SK-N-SH (cell line): ENCODE results near the gene INS. TPM values are rescaled to one million over a fixed set of nuclear protein-coding genes. Genes with fewer than 3 reads are reported as not detected.

Source experiments
- CTCF ChIA-PET: fragments of 300-600, 350-600 bp; formaldehyde crosslinking; extraction: SDS; loops from one replicate; lab custom pipeline; 2021; lab: Yijun Ruan, JAX
- POLR2A ChIA-PET: fragments of 350-600 bp; sonication (Branson Sonifier 250); formaldehyde crosslinking; extraction: SDS; loops from one replicate; lab custom pipeline; 2020; ENCODE audit warnings: antibody characterized with exemption, inconsistent platforms; lab: Yijun Ruan, JAX
- DNase-seq: peaks from one replicate; pipeline ENCODE4 v3.0.0; 2012
- H2AFZ ChIP-seq: fragments of 200-600 bp; sonication (generic); 2 replicates; pipeline ENCODE4 v1.8.1; 2016; ENCODE audit warnings: antibody characterized with exemption, mild to moderate bottlenecking, low read depth
- H3F3A ChIP-seq: fragments of 200-600 bp; sonication (generic); replicated peaks from 2 replicates; pipeline ENCODE3; 2016; ENCODE audit warnings: antibody characterized with exemption, mild to moderate bottlenecking; ENCODE audit not compliant: insufficient read depth
- H3K27ac ChIP-seq, 2 experiments: fragments of 200-500 bp in 1 of 2; fragments of 200-600 bp in 1 of 2; sonication (Bioruptor generic) in 1 of 2; sonication (generic), shearing (Covaris generic) in 1 of 2; 2 replicates each; pipeline versions ENCODE4 v1.5.1 to v1.6.1; 2014 to 2016; ENCODE audit warnings: low read depth in 2 of 2, inconsistent platforms in 1 of 2, low read length in 1 of 2, mild to moderate bottlenecking in 1 of 2, mixed read lengths in 1 of 2
- H3K27me3 ChIP-seq: fragments of 200-600 bp; sonication (generic), shearing (Covaris generic); 2 replicates; pipeline ENCODE4 v1.6.1; 2016; ENCODE audit warnings: mixed run types; ENCODE audit not compliant: insufficient read depth
- H3K36me3 ChIP-seq, 2 experiments: fragments of 200-500 bp in 1 of 2; fragments of 200-600 bp in 1 of 2; sonication (Bioruptor generic) in 1 of 2; sonication (generic) in 1 of 2; replicated peaks in 1 of 2; 2 replicates each; pipeline versions ENCODE3 to v1.5.1; 2014 to 2016; ENCODE audit warnings: low read length in 1 of 2, mild to moderate bottlenecking in 1 of 2; ENCODE audit not compliant: insufficient read depth in 2 of 2, control insufficient read depth in 1 of 2
- H3K4me1 ChIP-seq, 2 experiments: fragments of 200-500 bp in 1 of 2; fragments of 200-600 bp in 1 of 2; sonication (Bioruptor generic) in 1 of 2; sonication (generic), shearing (Covaris generic) in 1 of 2; 2 replicates each; pipeline versions ENCODE4 v1.5.1 to v1.6.1; 2014 to 2016; ENCODE audit warnings: low read depth in 1 of 2, low read length in 1 of 2, mixed run types in 1 of 2; ENCODE audit not compliant: insufficient read depth in 2 of 2, control insufficient read depth in 1 of 2
- H3K4me2 ChIP-seq: fragments of 200-600 bp; sonication (generic), shearing (Covaris generic); 2 replicates; pipeline ENCODE4 v1.6.1; 2017; ENCODE audit warnings: mixed run types
- H3K4me3 ChIP-seq, 2 experiments: fragments of 200-500 bp in 1 of 2; fragments of 200-600 bp in 1 of 2; sonication (Bioruptor generic) in 1 of 2; sonication (generic), shearing (Covaris generic) in 1 of 2; 2 replicates each; pipeline versions ENCODE4 v1.5.1 to v1.8.1; 2014 to 2016; ENCODE audit warnings: low read depth in 2 of 2, inconsistent platforms in 1 of 2, low read length in 1 of 2, mild to moderate bottlenecking in 1 of 2, mixed read lengths in 1 of 2, moderate library complexity in 1 of 2
- H3K79me2 ChIP-seq: fragments of 200-600 bp; sonication (generic); 2 replicates; pipeline ENCODE4 v1.8.1; 2017; ENCODE audit warnings: mild to moderate bottlenecking; ENCODE audit not compliant: insufficient read depth
- H3K9ac ChIP-seq: fragments of 200-600 bp; sonication (generic); 2 replicates; pipeline ENCODE4 v1.6.1; 2017; ENCODE audit warnings: mixed run types
- H3K9me2 ChIP-seq: fragments of 200-600 bp; sonication (generic); 2 replicates; pipeline ENCODE4 v1.6.1; 2017; ENCODE audit warnings: mixed run types
- H3K9me3 ChIP-seq: fragments of 200-600 bp; sonication (generic); 2 replicates; pipeline ENCODE4 v1.6.1; 2017; ENCODE audit warnings: mixed run types, mild to moderate bottlenecking, moderate library complexity
- H4K20me1 ChIP-seq: fragments of 200-600 bp; sonication (generic); 2 replicates; pipeline ENCODE4 v1.6.1; 2017; ENCODE audit warnings: mild to moderate bottlenecking, mixed run types; ENCODE audit not compliant: insufficient read depth
- CHD2 ChIP-seq: fragments of 150-350 bp; IDR thresholded peaks from 2 replicates; pipeline ENCODE4 v1.6.1; 2018; ENCODE audit warnings: low read length; ENCODE audit not compliant: partially characterized antibody
- GATA2 ChIP-seq: sonication (generic); formaldehyde crosslinking; IDR thresholded peaks from 2 replicates; pipeline ENCODE4 v1.5.0; 2020; ENCODE audit warnings: mild to moderate bottlenecking, missing genetic modification reagents
- JUND ChIP-seq: IDR thresholded peaks from 2 replicates; pipeline ENCODE4 v1.4.0; 2012
- NFIC ChIP-seq: IDR thresholded peaks from 2 replicates; pipeline ENCODE4 v1.4.0; 2012; ENCODE audit warnings: borderline replicate concordance
- PBX3 ChIP-seq: IDR thresholded peaks from 2 replicates; pipeline ENCODE4; 2012
- POLR2AphosphoS5 ChIP-seq: IDR thresholded peaks from 2 replicates; pipeline ENCODE4 v1.6.1; 2012; ENCODE audit warnings: low read depth, low read length
- REST ChIP-seq: IDR thresholded peaks from 2 replicates; pipeline ENCODE4 v1.6.1; 2012; ENCODE audit warnings: mild to moderate bottlenecking, low read depth, low read length, moderate library complexity
- RXRA ChIP-seq: IDR thresholded peaks from 2 replicates; pipeline ENCODE4 v1.4.0; 2012; ENCODE audit warnings: low read depth, mild to moderate bottlenecking, borderline replicate concordance
- SIN3A ChIP-seq: IDR thresholded peaks from 2 replicates; pipeline ENCODE4 v1.6.1; 2012; ENCODE audit warnings: low read depth, mild to moderate bottlenecking, low read length, moderate library complexity, borderline replicate concordance
- TAF1 ChIP-seq: IDR thresholded peaks from 2 replicates; pipeline ENCODE4 v1.6.1; 2012; ENCODE audit warnings: low read depth, mild to moderate bottlenecking, low read length, moderate library complexity, borderline replicate concordance
- USF2 ChIP-seq: fragments of 150-350 bp; IDR thresholded peaks from 2 replicates; pipeline ENCODE4 v1.6.1; 2017; ENCODE audit warnings: antibody characterized with exemption, low read length, low read depth, borderline replicate concordance
- WGBS: methylation state at CpG from one replicate; pipeline ENCODE4 v1.1.6; 2017; ENCODE audit warnings: low lambda C conversion rate; 5-methylcytosine and 5-hydroxymethylcytosine counted together
- polyA plus RNA-seq, 3 experiments: library from polyadenylated mRNA; depleted of rRNA; stranded (reverse); fragments of >200 nt; gene quantifications; 2 replicates each; pipeline ENCODE4 v1.2.3, GENCODE V29; 2012

INS gene
- polyA plus RNA-seq, 1 of the 3 experiments (the other 2 are of a cell fraction) = not detected

GRCh38 chr11:2167141-2168045 is 6.4 kb upstream of the INS start:
- CTCF ChIA-PET = interaction anchor here (0.7 to 14.7 kb wide), 3 partner anchors 12 to 253 kb away, joined by 3 to 253 read pairs (median 19); partner anchors contain the start of gene INS

GRCh38 chr11:2166091-2166851 is 5.3 kb upstream of the INS start:
- H3K9me2 ChIP-seq = no peaks in the 10 kb centered on the region
- no peaks in the 10 kb centered on the region for H3K79me2 ChIP-seq
- 51% methylated on average over 3 of the region's 70 CpGs for WGBS
- H3K9me3 ChIP-seq = no peaks in the 10 kb centered on the region
- no peak overlapping the region for H3K4me2 ChIP-seq
- no peak overlapping the region for H2AFZ ChIP-seq
- TF ChIP-seq CHD2 (no peak), TAF1 (no peak)
- no peak overlapping the region for H3K27ac ChIP-seq
- DNase-seq = no peak
- no peak overlapping the region for H3K9ac ChIP-seq
- no peaks in the 10 kb centered on the region for H4K20me1 ChIP-seq
- peaks cover 0 to 44% of the 10 kb centered on the region in 2 experiments; a peak in 1 of 4 replicates for H3K4me1 ChIP-seq
- H3K27me3 ChIP-seq = no peaks in the 10 kb centered on the region
- no peaks in the 10 kb centered on the region for H3F3A ChIP-seq
- CTCF ChIA-PET = interaction anchor here (1.4 to 14.7 kb wide), 3 partner anchors 11 to 334 kb away, joined by 5 to 253 read pairs (median 13); partner anchors contain the start of gene INS
- no peak overlapping the region for H3K4me3 ChIP-seq
- POLR2A ChIA-PET = no interaction called here
- H3K36me3 ChIP-seq = no peaks in the 10 kb centered on the region

More at GRCh38 chr11:2167141-2168045, 6.4 kb upstream of the INS start:
- Histone ChIP-seq H3K4me3 (no peak overlapping the region), H2AFZ (no peak overlapping the region), H3K4me2 (no peak overlapping the region), H3K36me3 (no peaks in the 10 kb centered on the region), H3F3A (no peaks in the 10 kb centered on the region), H3K27ac (no peak overlapping the region; a peak in 1 of 4 replicates), H3K9me2 (no peaks in the 10 kb centered on the region), H3K9me3 (no peaks in the 10 kb centered on the region), H3K27me3 (no peaks in the 10 kb centered on the region), H3K4me1 (peaks cover 0 to 48% of the 10 kb centered on the region in 2 experiments; a peak in 1 of 4 replicates)
- 59% methylated on average over 19 of the region's 31 CpGs for WGBS
- TF ChIP-seq POLR2AphosphoS5 (no peak), RXRA (no peak), GATA2 (CRISPR knock-in tag) (no peak)
- TF ChIP-seq, all 33 proteins: peak for 0
- POLR2A ChIA-PET = interaction anchor here (1.6 kb wide), 1 partner anchor 19 kb away, joined by 4 read pairs; no protein-coding TSS in a partner anchor
- Histone ChIP-seq H3K9ac (no peak overlapping the region), H3K79me2 (no peaks in the 10 kb centered on the region), H4K20me1 (no peaks in the 10 kb centered on the region)
- DNase-seq = no peak

- H3K79me2 ChIP-seq = no peaks in the 10 kb centered on the region
- POLR2A ChIA-PET = no interaction called here
- no peaks in the 10 kb centered on the region for H4K20me1 ChIP-seq
- H2AFZ ChIP-seq = no peak overlapping the region
- no peak overlapping the region for H3K9ac ChIP-seq
- H3K4me2 ChIP-seq = no peak overlapping the region
- no peak overlapping the region for H3K27ac ChIP-seq
- no peaks in the 10 kb centered on the region for H3K9me2 ChIP-seq
- DNase-seq = no peak
- no peaks in the 10 kb centered on the region for H3K27me3 ChIP-seq
- H3K4me1 ChIP-seq = peaks cover 0 to 44% of the 10 kb centered on the region in 2 experiments; a peak in 1 of 4 replicates
- CTCF ChIA-PET = interaction anchor here (1.1 to 14.7 kb wide), 6 partner anchors 11 to 472 kb away, joined by 3 to 253 read pairs (median 4); partner anchors contain the start of gene INS
- H3K36me3 ChIP-seq = no peaks in the 10 kb centered on the region
- H3K9me3 ChIP-seq = no peaks in the 10 kb centered on the region
- 68% methylated on average over 7 of the region's 13 CpGs for WGBS
- no peaks in the 10 kb centered on the region for H3F3A ChIP-seq
- H3K4me3 ChIP-seq = no peak overlapping the region
- TF ChIP-seq USF2 = no peak
- no peak for TF ChIP-seq REST
- TF ChIP-seq RXRA = no peak
- no peak for TF ChIP-seq JUND
- TF ChIP-seq TAF1 = no peak
- TF ChIP-seq SIN3A = no peak
- no peak for TF ChIP-seq PBX3
- TF ChIP-seq POLR2AphosphoS5 = no peak
- no peak for TF ChIP-seq NFIC
These were observed 4.6 kb upstream of the INS start for GRCh38 chr11:2165571-2165970.
